ENCODE measurements around the gene PTPRM.

GRCh38 chr18:8252371-8252770 is 685.3 kb downstream of the PTPRM start:
- TF ChIP-seq POLR2AphosphoS5 (IDR thresholded peaks at IDR 0.05; ENCODE audit: low read depth, low read length) (no peak), CTCF (IDR thresholded peaks at IDR 0.05 in 2 of 3, conservative IDR thresholded peaks at IDR 0.05 in 1 of 3; ENCODE audit: borderline replicate concordance in 1 of 3, insufficient read depth in 1 of 3, low read depth in 2 of 3, low read length in 2 of 3) (no peak), EZH2phosphoT487 (IDR thresholded peaks at IDR 0.05; ENCODE audit: borderline replicate concordance) (no peak), MAX (IDR thresholded peaks at IDR 0.05) (no peak), CEBPB (IDR thresholded peaks at IDR 0.05; ENCODE audit: low read depth) (no peak)

All from HCT116 (cell line).